Subcutaneous abdominal adipose tissue (tissue), 5 donors: ENCODE measurements around the gene GPN1.

Experiments
- H3K27ac ChIP-seq: one replicate; pipeline ENCODE4 v1.7.0; 2013; ENCODE audit warnings: low read depth, mild to moderate bottlenecking, inconsistent platforms, low read length, moderate library complexity
- H3K27me3 ChIP-seq, 5 donors: one replicate each; pipeline ENCODE4 v1.7.0; 2013; ENCODE audit warnings: low read length in 5 of 5, inconsistent platforms in 1 of 5; ENCODE audit not compliant: control insufficient read depth in 5 of 5, insufficient read depth in 4 of 5
- H3K36me3 ChIP-seq, 5 donors: one replicate each; pipeline ENCODE4 v1.7.0; 2013; ENCODE audit warnings: low read length in 5 of 5; ENCODE audit not compliant: control insufficient read depth in 5 of 5, insufficient read depth in 5 of 5
- H3K4me1 ChIP-seq, 5 donors: one replicate each; pipeline ENCODE4 v1.7.0; 2013; ENCODE audit warnings: low read length in 5 of 5, mild to moderate bottlenecking in 3 of 5, moderate library complexity in 1 of 5; ENCODE audit not compliant: control insufficient read depth in 5 of 5, insufficient read depth in 5 of 5
- H3K4me3 ChIP-seq, 5 donors: one replicate each; pipeline ENCODE4 v1.7.0; 2013; ENCODE audit warnings: low read length in 5 of 5, low read depth in 1 of 5
- H3K9ac ChIP-seq, 5 donors: one replicate each; pipeline ENCODE4 v1.7.0; 2013; ENCODE audit warnings: low read length in 5 of 5, mild to moderate bottlenecking in 4 of 5, moderate library complexity in 3 of 5
- H3K9me3 ChIP-seq, 5 donors: one replicate each; pipeline ENCODE4 v1.7.0; 2013; ENCODE audit warnings: low read length in 5 of 5; ENCODE audit not compliant: control insufficient read depth in 5 of 5
- donor health status: healthy.
- donor health status: healthy.
- donor health status: healthy.
- donor health status: healthy.
- donor health status: healthy.

Gene GPN1

GRCh38 chr2:27647289-27647688 is 18.4 kb downstream of the GPN1 start:
- H3K36me3 ChIP-seq, result peaks cover 42 to 80% (median 58%) of the 10 kb centered on the region in 5 donors
- no peak overlapping the region for H3K9ac ChIP-seq
- no peaks in the 10 kb centered on the region for H3K9me3 ChIP-seq
- no peak overlapping the region for H3K27ac ChIP-seq
- H3K27me3 ChIP-seq, result no peaks in the 10 kb centered on the region
- no peak overlapping the region for H3K4me3 ChIP-seq
- H3K4me1 ChIP-seq, result no peaks in the 10 kb centered on the region

GRCh38 chr2:27647737-27648136 is 18.9 kb downstream of the GPN1 start:
- Histone ChIP-seq H3K4me1 (no peaks in the 10 kb centered on the region), H3K9me3 (no peaks in the 10 kb centered on the region), H3K9ac (no peak overlapping the region), H3K36me3 (peaks cover 46 to 80% (median 62%) of the 10 kb centered on the region in 5 donors), H3K4me3 (no peak overlapping the region), H3K27ac (no peak overlapping the region), H3K27me3 (no peaks in the 10 kb centered on the region)

- Histone ChIP-seq H3K36me3 (peaks cover 64 to 90% (median 83%) of the 10 kb centered on the region in 5 donors), H3K27me3 (no peaks in the 10 kb centered on the region), H3K4me3 (no peak overlapping the region), H3K27ac (no peak overlapping the region), H3K9ac (no peak overlapping the region), H3K4me1 (no peaks in the 10 kb centered on the region), H3K9me3 (no peaks in the 10 kb centered on the region)
Measured at GRCh38 chr2:27651056-27651455, 22.2 kb downstream of the GPN1 start.

GRCh38 chr2:27652341-27652740 is 23.5 kb downstream of the GPN1 start:
- peaks cover 65 to 95% (median 88%) of the 10 kb centered on the region in 5 donors for H3K36me3 ChIP-seq
- H3K9me3 ChIP-seq, result no peaks in the 10 kb centered on the region
- H3K4me1 ChIP-seq, result no peaks in the 10 kb centered on the region
- no peaks in the 10 kb centered on the region for H3K27me3 ChIP-seq
- no peak overlapping the region for H3K9ac ChIP-seq
- H3K27ac ChIP-seq, result no peak overlapping the region
- no peak overlapping the region for H3K4me3 ChIP-seq

- Histone ChIP-seq H3K9ac (no peak overlapping the region), H3K27ac (no peak overlapping the region), H3K36me3 (peaks cover 60 to 95% (median 88%) of the 10 kb centered on the region in 5 donors), H3K4me1 (no peaks in the 10 kb centered on the region), H3K9me3 (no peaks in the 10 kb centered on the region), H3K4me3 (no peak overlapping the region), H3K27me3 (no peaks in the 10 kb centered on the region)
Measured at GRCh38 chr2:27652790-27653189, 23.9 kb downstream of the GPN1 start.

- H3K27me3 ChIP-seq, result no peaks in the 10 kb centered on the region
- peaks cover 58 to 90% (median 82%) of the 10 kb centered on the region in 5 donors for H3K36me3 ChIP-seq
- H3K4me3 ChIP-seq, result no peak overlapping the region
- H3K27ac ChIP-seq, result no peak overlapping the region
- no peaks in the 10 kb centered on the region for H3K4me1 ChIP-seq
- no peaks in the 10 kb centered on the region for H3K9me3 ChIP-seq
- H3K9ac ChIP-seq, result peak overlapping the region in 1 of 5 donors; percentile 2
Measured at GRCh38 chr2:27653397-27653796, 24.5 kb downstream of the GPN1 start.

GRCh38 chr2:27655155-27655951 is 26.5 kb downstream of the GPN1 start:
- Histone ChIP-seq H3K4me1 (peaks cover 0 to 2% (median 0%) of the 10 kb centered on the region in 5 donors), H3K27me3 (no peaks in the 10 kb centered on the region), H3K4me3 (no peak overlapping the region), H3K27ac (no peak overlapping the region), H3K36me3 (peaks cover 57 to 85% (median 79%) of the 10 kb centered on the region in 5 donors), H3K9me3 (no peaks in the 10 kb centered on the region), H3K9ac (no peak overlapping the region)

- Histone ChIP-seq H3K9ac (no peak overlapping the region), H3K4me1 (peaks cover 4 to 27% (median 27%) of the 10 kb centered on the region in 5 donors), H3K36me3 (peaks cover 23 to 47% (median 43%) of the 10 kb centered on the region in 5 donors), H3K9me3 (no peaks in the 10 kb centered on the region), H3K27ac (no peak overlapping the region), H3K27me3 (no peaks in the 10 kb centered on the region), H3K4me3 (no peak overlapping the region)
Measured at GRCh38 chr2:27661371-27661770, 32.5 kb downstream of the GPN1 start.

- H3K36me3 ChIP-seq, result peaks cover 26 to 39% (median 35%) of the 10 kb centered on the region in 5 donors
- H3K9me3 ChIP-seq, result no peaks in the 10 kb centered on the region
- peaks cover 4 to 29% (median 27%) of the 10 kb centered on the region in 5 donors for H3K4me1 ChIP-seq
- peak within 1 kb of the TSS; percentile 88 to 100 (median 97) for H3K4me3 ChIP-seq
- H3K27me3 ChIP-seq, result no peaks in the 10 kb centered on the region
- H3K9ac ChIP-seq, result peak within 1 kb of the TSS; percentile 96 to 99 (median 96)
- H3K27ac ChIP-seq, result peak within 1 kb of the TSS; percentile 95
Measured at GRCh38 chr2:27663285-27664153, 34.7 kb downstream of the GPN1 start, which contains the start of the genes SLC4A1AP and SUPT7L. SLC4A1AP (plus strand) TSS chr2:27663889; CDS start chr2:27663915, 26 bp downstream. SUPT7L (minus strand) TSS chr2:27663614; CDS start chr2:27662192, 1,422 bp downstream.
